IgD-negative memory B cell (primary cell): Measurements from ENCODE around the gene COL17A1. TPM values are rescaled to one million over a fixed set of nuclear protein-coding genes. Genes with fewer than 3 reads are reported as not detected.

Experiments used
- H3K27ac Mint-ChIP-seq, 3 donors: one replicate each; pipeline ENCODE4 v1.8.0; 2020 to 2022; ENCODE audit warnings: mild to moderate bottlenecking in 3 of 3, mixed read lengths in 3 of 3, moderate library complexity in 1 of 3
- H3K27me3 Mint-ChIP-seq: one replicate; pipeline ENCODE4 v1.8.0; 2021; ENCODE audit warnings: mixed read lengths
- H3K36me3 Mint-ChIP-seq: one replicate; pipeline ENCODE4 v1.8.0; 2020; ENCODE audit warnings: mild to moderate bottlenecking, mixed read lengths
- H3K4me1 Mint-ChIP-seq, 3 donors: one replicate each; pipeline ENCODE4 v1.8.0; 2020 to 2022; ENCODE audit warnings: mixed read lengths in 3 of 3, mild to moderate bottlenecking in 1 of 3
- H3K4me3 Mint-ChIP-seq, 4 donors: one replicate each; pipeline ENCODE4 v1.8.0; 2020 to 2022; ENCODE audit warnings: mild to moderate bottlenecking in 4 of 4, mixed read lengths in 4 of 4, moderate library complexity in 3 of 4
- H3K9me3 Mint-ChIP-seq, 3 donors: one replicate each; pipeline ENCODE4 v1.8.0; 2020 to 2021; ENCODE audit warnings: mixed read lengths in 3 of 3, mild to moderate bottlenecking in 1 of 3
- polyA plus RNA-seq: library from polyadenylated mRNA; unstranded; fragments of 300-500 nt; fragmentation: Illumina TruSeq; gene quantifications from one replicate; pipeline ENCODE4 v1.2.3, GENCODE V29; 2021

The COL17A1 gene
- polyA plus RNA-seq, 1 donor from 2014 or later = not detected

- Mint-ChIP-seq H3K27ac (no peak overlapping the region), H3K4me3 (no peak overlapping the region), H3K4me1 (peaks cover 0 to 4% (median 0%) of the 10 kb centered on the region in 3 donors), H3K27me3 (peaks cover 4% of the 10 kb centered on the region), H3K36me3 (peaks cover 2% of the 10 kb centered on the region), H3K9me3 (no peaks in the 10 kb centered on the region)
Observed at GRCh38 chr10:104104926-104105325, 19.2 kb upstream of the COL17A1 start.

- H3K9me3 Mint-ChIP-seq = no peaks in the 10 kb centered on the region
- H3K27me3 Mint-ChIP-seq = peaks cover 4% of the 10 kb centered on the region
- no peaks in the 10 kb centered on the region for H3K36me3 Mint-ChIP-seq
- H3K4me1 Mint-ChIP-seq = peaks cover 0 to 4% (median 0%) of the 10 kb centered on the region in 3 donors
- no peak overlapping the region for H3K4me3 Mint-ChIP-seq
- no peak overlapping the region for H3K27ac Mint-ChIP-seq
Observed at GRCh38 chr10:104104418-104104817, 18.7 kb upstream of the COL17A1 start.

GRCh38 chr10:104103956-104104355 lies 18.3 kb upstream of the COL17A1 start:
- no peaks in the 10 kb centered on the region for H3K36me3 Mint-ChIP-seq
- H3K4me3 Mint-ChIP-seq = no peak overlapping the region
- peaks cover 0 to 4% (median 0%) of the 10 kb centered on the region in 3 donors for H3K4me1 Mint-ChIP-seq
- no peaks in the 10 kb centered on the region for H3K9me3 Mint-ChIP-seq
- H3K27me3 Mint-ChIP-seq = peaks cover 3% of the 10 kb centered on the region
- no peak overlapping the region for H3K27ac Mint-ChIP-seq

GRCh38 chr10:104101902-104102301 lies 16.2 kb upstream of the COL17A1 start:
- Mint-ChIP-seq H3K4me1 (peaks cover 0 to 4% (median 0%) of the 10 kb centered on the region in 3 donors), H3K36me3 (no peaks in the 10 kb centered on the region), H3K27me3 (peaks cover 3% of the 10 kb centered on the region), H3K27ac (no peak overlapping the region), H3K9me3 (no peaks in the 10 kb centered on the region), H3K4me3 (no peak overlapping the region)

GRCh38 chr10:104100795-104101194 lies 15.1 kb upstream of the COL17A1 start:
- Mint-ChIP-seq H3K36me3 (peaks cover 2% of the 10 kb centered on the region), H3K27ac (no peak overlapping the region), H3K4me3 (no peak overlapping the region), H3K27me3 (peaks cover 3% of the 10 kb centered on the region), H3K9me3 (peaks cover 0 to 2% (median 0%) of the 10 kb centered on the region in 3 donors), H3K4me1 (peaks cover 0 to 4% (median 0%) of the 10 kb centered on the region in 3 donors)

GRCh38 chr10:104099941-104100340 lies 14.3 kb upstream of the COL17A1 start:
- Mint-ChIP-seq H3K36me3 (peaks cover 2% of the 10 kb centered on the region), H3K4me3 (no peak overlapping the region), H3K27me3 (peaks cover 3% of the 10 kb centered on the region), H3K4me1 (peaks cover 0 to 4% (median 0%) of the 10 kb centered on the region in 3 donors), H3K27ac (no peak overlapping the region), H3K9me3 (peaks cover 0 to 2% (median 0%) of the 10 kb centered on the region in 3 donors)

GRCh38 chr10:104099269-104099668 lies 13.6 kb upstream of the COL17A1 start:
- peaks cover 3% of the 10 kb centered on the region for H3K27me3 Mint-ChIP-seq
- peaks cover 0 to 2% (median 0%) of the 10 kb centered on the region in 3 donors for H3K9me3 Mint-ChIP-seq
- no peak overlapping the region for H3K4me3 Mint-ChIP-seq
- H3K4me1 Mint-ChIP-seq = peaks cover 0 to under 1% (median 0%) of the 10 kb centered on the region in 3 donors
- peaks cover 2% of the 10 kb centered on the region for H3K36me3 Mint-ChIP-seq
- H3K27ac Mint-ChIP-seq = no peak overlapping the region

GRCh38 chr10:104098358-104098925 lies 12.8 kb upstream of the COL17A1 start:
- Mint-ChIP-seq H3K9me3 (peaks cover 0 to 4% (median 0%) of the 10 kb centered on the region in 3 donors), H3K4me1 (no peaks in the 10 kb centered on the region), H3K27me3 (peaks cover 3% of the 10 kb centered on the region), H3K27ac (no peak overlapping the region), H3K4me3 (no peak overlapping the region), H3K36me3 (peaks cover 2% of the 10 kb centered on the region)

- no peak overlapping the region for H3K27ac Mint-ChIP-seq
- H3K36me3 Mint-ChIP-seq = peaks cover 2% of the 10 kb centered on the region
- H3K9me3 Mint-ChIP-seq = peaks cover 0 to 4% (median 2%) of the 10 kb centered on the region in 3 donors
- no peaks in the 10 kb centered on the region for H3K4me1 Mint-ChIP-seq
- H3K4me3 Mint-ChIP-seq = no peak overlapping the region
- H3K27me3 Mint-ChIP-seq = peaks cover 3% of the 10 kb centered on the region
Observed at GRCh38 chr10:104096692-104097091, 11.0 kb upstream of the COL17A1 start.

- no peak overlapping the region for H3K27ac Mint-ChIP-seq
- peaks cover 0 to 6% (median 2%) of the 10 kb centered on the region in 3 donors for H3K9me3 Mint-ChIP-seq
- peaks cover 2% of the 10 kb centered on the region for H3K36me3 Mint-ChIP-seq
- H3K27me3 Mint-ChIP-seq = no peaks in the 10 kb centered on the region
- H3K4me1 Mint-ChIP-seq = no peaks in the 10 kb centered on the region
- H3K4me3 Mint-ChIP-seq = no peak overlapping the region
Observed at GRCh38 chr10:104092749-104093148, 7.1 kb upstream of the COL17A1 start.

- Mint-ChIP-seq H3K4me3 (no peak overlapping the region), H3K36me3 (no peaks in the 10 kb centered on the region), H3K4me1 (no peaks in the 10 kb centered on the region), H3K27ac (no peak overlapping the region), H3K9me3 (peaks cover 0 to 4% (median 2%) of the 10 kb centered on the region in 3 donors), H3K27me3 (no peaks in the 10 kb centered on the region)
Observed at GRCh38 chr10:104090611-104091010, 4.9 kb upstream of the COL17A1 start.

- H3K27me3 Mint-ChIP-seq = no peaks in the 10 kb centered on the region
Observed at GRCh38 chr10:104089621-104090020, 3.9 kb upstream of the COL17A1 start.

GRCh38 chr10:104088239-104088638 lies 2.6 kb upstream of the COL17A1 start:
- Mint-ChIP-seq H3K4me1 (no peaks in the 10 kb centered on the region), H3K27me3 (no peaks in the 10 kb centered on the region), H3K4me3 (no peak overlapping the region), H3K36me3 (no peaks in the 10 kb centered on the region), H3K27ac (no peak overlapping the region), H3K9me3 (peaks cover 0 to 2% (median 2%) of the 10 kb centered on the region in 3 donors)

More at GRCh38 chr10:104089621-104090020, 3.9 kb upstream of the COL17A1 start:
- Mint-ChIP-seq H3K4me3 (no peak overlapping the region), H3K27ac (no peak overlapping the region), H3K9me3 (peaks cover 0 to 4% (median 2%) of the 10 kb centered on the region in 3 donors), H3K36me3 (no peaks in the 10 kb centered on the region), H3K4me1 (no peaks in the 10 kb centered on the region)

GRCh38 chr10:104084482-104085142 lies 1.1 kb downstream of the COL17A1 start:
- Mint-ChIP-seq H3K27ac (no peak overlapping the region), H3K9me3 (peaks cover 0 to 2% (median 0%) of the 10 kb centered on the region in 3 donors), H3K4me3 (no peak overlapping the region), H3K36me3 (no peaks in the 10 kb centered on the region), H3K27me3 (no peaks in the 10 kb centered on the region), H3K4me1 (no peaks in the 10 kb centered on the region)

GRCh38 chr10:104081998-104082397 lies 3.7 kb downstream of the COL17A1 start:
- H3K9me3 Mint-ChIP-seq = no peaks in the 10 kb centered on the region
- no peak overlapping the region for H3K27ac Mint-ChIP-seq
- H3K36me3 Mint-ChIP-seq = no peaks in the 10 kb centered on the region
- no peak overlapping the region for H3K4me3 Mint-ChIP-seq
- H3K4me1 Mint-ChIP-seq = no peaks in the 10 kb centered on the region
- no peaks in the 10 kb centered on the region for H3K27me3 Mint-ChIP-seq

- no peaks in the 10 kb centered on the region for H3K9me3 Mint-ChIP-seq
- H3K4me1 Mint-ChIP-seq = no peaks in the 10 kb centered on the region
- no peak overlapping the region for H3K4me3 Mint-ChIP-seq
- no peak overlapping the region for H3K27ac Mint-ChIP-seq
- no peaks in the 10 kb centered on the region for H3K27me3 Mint-ChIP-seq
- no peaks in the 10 kb centered on the region for H3K36me3 Mint-ChIP-seq
Observed at GRCh38 chr10:104080762-104081161, 4.9 kb downstream of the COL17A1 start.
